ENCODE measurements around the gene SARDH.

SARDH gene

GRCh38 chr9:133691626-133692363, 46.4 kb downstream of the SARDH start:
- FAIRE-seq (no peak), DNase-seq (ENCODE audit: insufficient read length) (no peak)
- TF ChIP-seq TAF1 (IDR thresholded peaks at IDR 0.05; ENCODE audit: borderline replicate concordance, low read depth, low read length): no peak
- no peak for TF ChIP-seq POLR2A (IDR thresholded peaks at IDR 0.05; ENCODE audit: low read depth, low read length)
- no peak for TF ChIP-seq POLR2AphosphoS5 (IDR thresholded peaks at IDR 0.05; ENCODE audit: low read depth, low read length)

GRCh38 chr9:133691191-133691590, 47.0 kb downstream of the SARDH start:
- no peak for FAIRE-seq
- TF ChIP-seq POLR2AphosphoS5 (IDR thresholded peaks at IDR 0.05; ENCODE audit: low read depth, low read length): no peak
- TF ChIP-seq TAF1 (IDR thresholded peaks at IDR 0.05; ENCODE audit: borderline replicate concordance, low read depth, low read length): no peak
- no peak for TF ChIP-seq POLR2A (IDR thresholded peaks at IDR 0.05; ENCODE audit: low read depth, low read length)
- DNase-seq (ENCODE audit: insufficient read length): no peak

- FAIRE-seq (no peak), DNase-seq (ENCODE audit: insufficient read length) (no peak)
- TF ChIP-seq POLR2AphosphoS5 (IDR thresholded peaks at IDR 0.05; ENCODE audit: low read depth, low read length) (no peak), TAF1 (IDR thresholded peaks at IDR 0.05; ENCODE audit: borderline replicate concordance, low read depth, low read length) (no peak), POLR2A (IDR thresholded peaks at IDR 0.05; ENCODE audit: low read depth, low read length) (no peak)
Measured at GRCh38 chr9:133690081-133690561, 48.0 kb downstream of the SARDH start.

- TF ChIP-seq POLR2A (IDR thresholded peaks at IDR 0.05; ENCODE audit: low read depth, low read length): no peak
- no peak for TF ChIP-seq POLR2AphosphoS5 (IDR thresholded peaks at IDR 0.05; ENCODE audit: low read depth, low read length)
- no peak for TF ChIP-seq TAF1 (IDR thresholded peaks at IDR 0.05; ENCODE audit: borderline replicate concordance, low read depth, low read length)
- FAIRE-seq (no peak), DNase-seq (ENCODE audit: insufficient read length) (no peak)
Measured at GRCh38 chr9:133689151-133689763, 48.9 kb downstream of the SARDH start.

- DNase-seq (ENCODE audit: insufficient read length): no peak
- FAIRE-seq: no peak
- no peak for TF ChIP-seq TAF1 (IDR thresholded peaks at IDR 0.05; ENCODE audit: borderline replicate concordance, low read depth, low read length)
- no peak for TF ChIP-seq POLR2A (IDR thresholded peaks at IDR 0.05; ENCODE audit: low read depth, low read length)
- TF ChIP-seq POLR2AphosphoS5 (IDR thresholded peaks at IDR 0.05; ENCODE audit: low read depth, low read length): no peak
Measured at GRCh38 chr9:133687856-133688761, 50.0 kb downstream of the SARDH start.

GRCh38 chr9:133686642-133687575, 51.2 kb downstream of the SARDH start:
- TF ChIP-seq TAF1 (IDR thresholded peaks at IDR 0.05; ENCODE audit: borderline replicate concordance, low read depth, low read length): no peak
- TF ChIP-seq POLR2A (IDR thresholded peaks at IDR 0.05; ENCODE audit: low read depth, low read length): no peak
- no peak for TF ChIP-seq POLR2AphosphoS5 (IDR thresholded peaks at IDR 0.05; ENCODE audit: low read depth, low read length)
- DNase-seq (ENCODE audit: insufficient read length) (no peak), FAIRE-seq (no peak)

GRCh38 chr9:133685653-133686609, 52.2 kb downstream of the SARDH start:
- no peak for DNase-seq (ENCODE audit: insufficient read length)
- TF ChIP-seq POLR2AphosphoS5 (IDR thresholded peaks at IDR 0.05; ENCODE audit: low read depth, low read length) (no peak), TAF1 (IDR thresholded peaks at IDR 0.05; ENCODE audit: borderline replicate concordance, low read depth, low read length) (no peak), POLR2A (IDR thresholded peaks at IDR 0.05; ENCODE audit: low read depth, low read length) (no peak)
- no peak for FAIRE-seq

GRCh38 chr9:133684936-133685361, 53.2 kb downstream of the SARDH start:
- FAIRE-seq (no peak), DNase-seq (ENCODE audit: insufficient read length) (no peak)
- TF ChIP-seq POLR2AphosphoS5 (IDR thresholded peaks at IDR 0.05; ENCODE audit: low read depth, low read length) (no peak), TAF1 (IDR thresholded peaks at IDR 0.05; ENCODE audit: borderline replicate concordance, low read depth, low read length) (no peak), POLR2A (IDR thresholded peaks at IDR 0.05; ENCODE audit: low read depth, low read length) (no peak)

- DNase-seq (ENCODE audit: insufficient read length): no peak
- TF ChIP-seq POLR2AphosphoS5 (IDR thresholded peaks at IDR 0.05; ENCODE audit: low read depth, low read length) (no peak), POLR2A (IDR thresholded peaks at IDR 0.05; ENCODE audit: low read depth, low read length) (no peak), TAF1 (IDR thresholded peaks at IDR 0.05; ENCODE audit: borderline replicate concordance, low read depth, low read length) (no peak)
- FAIRE-seq: no peak
Measured at GRCh38 chr9:133684121-133684935, 53.8 kb downstream of the SARDH start.
